ENCODE measurements around the gene RXRA. TPM values are rescaled to one million over a fixed set of nuclear protein-coding genes. Genes with fewer than 3 reads are reported as not detected.
A peak's percentile ranks its signal among the peaks of the same experiment; 100 is the strongest.

The RXRA gene
- total and polyA plus RNA-seq, 2 of the 13 experiments (the other 11 are each of a cell fraction or from before 2014, with no cell fraction given), result 18.9 to 29.2 TPM

GRCh38 chr9:134328341-134328840 is 2.1 kb downstream of the RXRA start (continued):
- TF ChIP-seq CENPT (CRISPR knock-in tag; IDR thresholded peaks at IDR 0.05; ENCODE audit: low read depth), result no peak
- TF ChIP-seq CEBPB (IDR thresholded peaks at IDR 0.05; ENCODE audit: borderline replicate concordance, low read depth, low read length), result no peak
- TF ChIP-seq NPAS2 (CRISPR knock-in tag; IDR thresholded peaks at IDR 0.05; ENCODE audit: borderline replicate concordance), result no peak
- no peak for TF ChIP-seq ZSCAN9 (CRISPR knock-in tag; IDR thresholded peaks at IDR 0.05; ENCODE audit: borderline replicate concordance)
- no peak for TF ChIP-seq NBN (conservative IDR thresholded peaks at IDR 0.05)

- H2AFZ ChIP-seq (ENCODE audit: low read length), result no peak overlapping the region
- DNase-seq (ENCODE audit: low spot score) (peak; percentile 73), ATAC-seq (peak; percentile 35), FAIRE-seq (peak; percentile 42)
- H4K20me1 ChIP-seq (ENCODE audit: insufficient read depth, low read length), result peaks cover 35% of the 10 kb centered on the region; the same call in 1 of the 2 replicates
- H3K36me3 ChIP-seq (replicated peaks in 1 of 2; ENCODE audit: control insufficient read depth in 1 of 2, insufficient read depth in 2 of 2, low read length in 2 of 2), result no peaks in the 10 kb centered on the region
- ChIA-PET CTCF (ENCODE audit: low intra/inter-chr PET ratio, low total read pairs) (no interaction called here), POLR2A (interaction anchor here (0.5 to 3.7 kb wide), 25 partner anchors 10 to 1774 kb away, joined by 3 to 28 read pairs (median 6); partner anchors contain the start of gene RNU6ATAC)
- TSS peak; percentile 83 for BruUV-seq (replicated peaks)
- H3K4me2 ChIP-seq (ENCODE audit: low read depth, low read length), result peak overlapping the region; percentile 98
- intact Hi-C loops (cut with micrococcal nuclease; ENCODE audit: unreplicated experiment) (loop anchor here (5.0 to 10.0 kb wide), 2 partner anchors 38 to 154 kb away; no protein-coding TSS in a partner anchor), in situ Hi-C loops (cut with HindIII; ENCODE audit: extremely low pct_ligation_motif_present, low pct_unique_long_range_greater_than_20kb) (loop anchor here (10.0 kb wide), 1 partner anchor 164 kb away; the partner anchor contains the start of gene RNU6ATAC)
- WGBS (ENCODE audit: low lambda C conversion rate), result 0% methylated on average over 13 of the region's 31 CpGs
- no peaks in the 10 kb centered on the region for H3K9me3 ChIP-seq (ENCODE audit: low read length)
- H3K27ac ChIP-seq (ENCODE audit: extremely low read length, insufficient read depth, low read length), result peak overlapping the region; percentile 99
- peaks cover 70% of the 10 kb centered on the region for H3K79me2 ChIP-seq (ENCODE audit: insufficient read depth, low read length)
- peaks cover 77% of the 10 kb centered on the region for H3K4me1 ChIP-seq (ENCODE audit: insufficient read depth, low read length)
- peak overlapping the region; percentile 95 for H3K9ac ChIP-seq (ENCODE audit: insufficient read depth, low read depth, low read length)
- H3K4me3 ChIP-seq (replicated peaks in 1 of 3; ENCODE audit: insufficient read depth in 1 of 3, low read depth in 2 of 3, low read length in 3 of 3), result peak overlapping the region; percentile 69 to 98 (median 82)
- H3K27me3 ChIP-seq (ENCODE audit: control insufficient read depth in 1 of 2, insufficient read depth in 2 of 2, low read length in 2 of 2), result no peaks in the 10 kb centered on the region; a peak in 1 of 5 replicates
- no peak; the same call in 1 of the 2 replicates for TF ChIP-seq SIN3B (IDR thresholded peaks at IDR 0.05; ENCODE audit: low read length)
- TF ChIP-seq ZNF12 (CRISPR knock-in tag; IDR thresholded peaks at IDR 0.05), result no peak
- no peak for TF ChIP-seq MAFG (CRISPR knock-in tag; IDR thresholded peaks at IDR 0.05)
- no peak for TF ChIP-seq ZNF841 (CRISPR knock-in tag; IDR thresholded peaks at IDR 0.05; ENCODE audit: borderline replicate concordance)
- peak; percentile 89; the same call in 1 of the 2 replicates for TF ChIP-seq CSRNP1 (CRISPR knock-in tag; IDR thresholded peaks at IDR 0.05)
- TF ChIP-seq KLF13 (CRISPR knock-in tag; IDR thresholded peaks at IDR 0.05), result no peak
- peak; percentile 82 for TF ChIP-seq HNF4A (CRISPR knock-in tag; IDR thresholded peaks at IDR 0.05)
- TF ChIP-seq MIER3 (CRISPR knock-in tag; IDR thresholded peaks at IDR 0.05; ENCODE audit: borderline replicate concordance), result no peak; the same call in 1 of the 2 replicates
- TF ChIP-seq ZBTB2 (CRISPR knock-in tag; IDR thresholded peaks at IDR 0.05; ENCODE audit: low read depth), result peak; percentile 29; the same call in 1 of the 2 replicates
- peak; percentile 35 for TF ChIP-seq KLF12 (CRISPR knock-in tag; IDR thresholded peaks at IDR 0.05; ENCODE audit: borderline replicate concordance)
- TF ChIP-seq NR2F6 (IDR thresholded peaks at IDR 0.05), result no peak
- TF ChIP-seq NR2F6 (CRISPR knock-in tag; IDR thresholded peaks at IDR 0.05), result no peak
- no peak for TF ChIP-seq ZNF619 (CRISPR knock-in tag; IDR thresholded peaks at IDR 0.05)
Measured at GRCh38 chr9:134328841-134329575, 2.8 kb downstream of the RXRA start.
